ENCODE measurements around the gene EPS8. TPM values are rescaled to one million over a fixed set of nuclear protein-coding genes. Genes with fewer than 3 reads are reported as not detected.

The EPS8 gene
- total RNA-seq, 1 experiment from 2014 or later, result 0.07 TPM

GRCh38 chr12:15702276-15702675 lies 86.9 kb downstream of the EPS8 start:
- in situ Hi-C loops (cut with HindIII; ENCODE audit: low sequenced_read_pairs), result no loop called here
- no peak for DNase-seq (ENCODE audit: low spot score)

GRCh38 chr12:15701631-15702156 lies 87.5 kb downstream of the EPS8 start:
- in situ Hi-C loops (cut with HindIII; ENCODE audit: low sequenced_read_pairs), result no loop called here
- DNase-seq (ENCODE audit: low spot score), result no peak

GRCh38 chr12:15701206-15701605 lies 88.0 kb downstream of the EPS8 start:
- in situ Hi-C loops (cut with HindIII; ENCODE audit: low sequenced_read_pairs), result no loop called here
- DNase-seq (ENCODE audit: low spot score), result no peak

GRCh38 chr12:15700595-15700994 lies 88.6 kb downstream of the EPS8 start:
- in situ Hi-C loops (cut with HindIII; ENCODE audit: low sequenced_read_pairs), result no loop called here
- no peak for DNase-seq (ENCODE audit: low spot score)

- in situ Hi-C loops (cut with HindIII; ENCODE audit: low sequenced_read_pairs), result no loop called here
- no peak for DNase-seq (ENCODE audit: low spot score)
Observed at GRCh38 chr12:15699886-15700285, 89.3 kb downstream of the EPS8 start.

- in situ Hi-C loops (cut with HindIII; ENCODE audit: low sequenced_read_pairs), result no loop called here
- DNase-seq (ENCODE audit: low spot score), result no peak
Observed at GRCh38 chr12:15698377-15698871, 90.8 kb downstream of the EPS8 start.

- no peak for DNase-seq (ENCODE audit: low spot score)
- in situ Hi-C loops (cut with HindIII; ENCODE audit: low sequenced_read_pairs), result no loop called here
Observed at GRCh38 chr12:15697201-15697600, 92.0 kb downstream of the EPS8 start.

- in situ Hi-C loops (cut with HindIII; ENCODE audit: low sequenced_read_pairs), result no loop called here
- DNase-seq (ENCODE audit: low spot score), result no peak
Observed at GRCh38 chr12:15693228-15693911, 95.8 kb downstream of the EPS8 start.

GRCh38 chr12:15691388-15691787 lies 97.8 kb downstream of the EPS8 start:
- no peak for DNase-seq (ENCODE audit: low spot score)
- in situ Hi-C loops (cut with HindIII; ENCODE audit: low sequenced_read_pairs), result no loop called here

- no peak for DNase-seq (ENCODE audit: low spot score)
- in situ Hi-C loops (cut with HindIII; ENCODE audit: low sequenced_read_pairs), result no loop called here
Observed at GRCh38 chr12:15690320-15690719, 98.9 kb downstream of the EPS8 start.

- DNase-seq (ENCODE audit: low spot score), result no peak
- in situ Hi-C loops (cut with HindIII; ENCODE audit: low sequenced_read_pairs), result no loop called here
Observed at GRCh38 chr12:15689751-15690191, 99.4 kb downstream of the EPS8 start.

GRCh38 chr12:15688838-15689625 lies 100.2 kb downstream of the EPS8 start:
- DNase-seq (ENCODE audit: low spot score), result no peak
- in situ Hi-C loops (cut with HindIII; ENCODE audit: low sequenced_read_pairs), result no loop called here

- in situ Hi-C loops (cut with HindIII; ENCODE audit: low sequenced_read_pairs), result no loop called here
- peak; percentile 31 for DNase-seq (ENCODE audit: low spot score)
Observed at GRCh38 chr12:15688202-15688736, 100.9 kb downstream of the EPS8 start.

GRCh38 chr12:15687583-15687982 lies 101.6 kb downstream of the EPS8 start:
- in situ Hi-C loops (cut with HindIII; ENCODE audit: low sequenced_read_pairs), result no loop called here
- no peak for DNase-seq (ENCODE audit: low spot score)

GRCh38 chr12:15684896-15685658 lies 104.1 kb downstream of the EPS8 start:
- DNase-seq (ENCODE audit: low spot score), result no peak
- in situ Hi-C loops (cut with HindIII; ENCODE audit: low sequenced_read_pairs), result no loop called here

GRCh38 chr12:15682826-15683225 lies 106.4 kb downstream of the EPS8 start:
- in situ Hi-C loops (cut with HindIII; ENCODE audit: low sequenced_read_pairs), result no loop called here
- no peak for DNase-seq (ENCODE audit: low spot score)

- in situ Hi-C loops (cut with HindIII; ENCODE audit: low sequenced_read_pairs), result no loop called here
- no peak for DNase-seq (ENCODE audit: low spot score)
Observed at GRCh38 chr12:15679151-15679550, 110.0 kb downstream of the EPS8 start.

- in situ Hi-C loops (cut with HindIII; ENCODE audit: low sequenced_read_pairs), result no loop called here
- DNase-seq (ENCODE audit: low spot score), result no peak
Observed at GRCh38 chr12:15677726-15678201, 111.4 kb downstream of the EPS8 start.

- in situ Hi-C loops (cut with HindIII; ENCODE audit: low sequenced_read_pairs), result no loop called here
- no peak for DNase-seq (ENCODE audit: low spot score)
Observed at GRCh38 chr12:15677228-15677627, 112.0 kb downstream of the EPS8 start.
